Activated CD8-positive, alpha-beta memory T cell treated with anti-CD3 and anti-CD28 coated beads for 36 hours (primary cell): ENCODE data around the gene SFN. TPM values are rescaled to one million over a fixed set of nuclear protein-coding genes. Genes with fewer than 3 reads are reported as not detected.

Source experiments
- CTCF ChIA-PET: fragments of 350-600 bp; sonication (Branson Sonifier 250); formaldehyde crosslinking; loops from one replicate; lab custom pipeline; 2021; ENCODE audit warnings: antibody characterized with exemption; lab: Charles Lee
- POLR2A ChIA-PET: fragments of 350-600 bp; sonication (Branson Sonifier 250); formaldehyde crosslinking; loops from one replicate; lab custom pipeline; 2021; ENCODE audit warnings: antibody characterized with exemption; lab: Charles Lee
- total RNA-seq, 2 experiments: library from RNA; stranded (reverse); gene quantifications; one replicate each; pipeline ENCODE4 v1.2.3, GENCODE V29; 2021

SFN gene
- under 1 TPM; 0.21 to 0.27 TPM for total RNA-seq

DNA sequence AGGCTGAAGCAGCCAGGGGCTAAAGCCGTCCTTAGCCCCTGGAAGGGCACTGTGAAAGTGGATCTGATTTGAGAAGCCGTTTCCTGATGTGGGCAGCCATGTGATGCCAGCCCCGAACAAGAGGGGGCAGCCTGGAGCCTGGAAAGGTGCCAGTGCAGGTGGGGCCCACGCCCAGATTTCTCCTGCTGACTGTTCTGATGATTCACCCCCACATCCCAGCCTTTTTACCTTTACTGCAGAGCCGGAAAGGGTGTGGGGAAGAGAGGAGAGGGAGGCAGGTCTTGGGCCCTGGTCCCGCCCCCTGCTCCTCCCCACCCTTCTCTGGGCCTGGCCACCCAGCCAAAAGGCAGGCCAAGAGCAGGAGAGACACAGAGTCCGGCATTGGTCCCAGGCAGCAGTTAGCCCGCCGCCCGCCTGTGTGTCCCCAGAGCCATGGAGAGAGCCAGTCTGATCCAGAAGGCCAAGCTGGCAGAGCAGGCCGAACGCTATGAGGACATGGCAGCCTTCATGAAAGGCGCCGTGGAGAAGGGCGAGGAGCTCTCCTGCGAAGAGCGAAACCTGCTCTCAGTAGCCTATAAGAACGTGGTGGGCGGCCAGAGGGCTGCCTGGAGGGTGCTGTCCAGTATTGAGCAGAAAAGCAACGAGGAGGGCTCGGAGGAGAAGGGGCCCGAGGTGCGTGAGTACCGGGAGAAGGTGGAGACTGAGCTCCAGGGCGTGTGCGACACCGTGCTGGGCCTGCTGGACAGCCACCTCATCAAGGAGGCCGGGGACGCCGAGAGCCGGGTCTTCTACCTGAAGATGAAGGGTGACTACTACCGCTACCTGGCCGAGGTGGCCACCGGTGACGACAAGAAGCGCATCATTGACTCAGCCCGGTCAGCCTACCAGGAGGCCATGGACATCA is at the start of gene SFN:
TSS of gene SFN (plus strand) at position 369 of the 904 bp plus-strand sequence. CDS start at position 433, 64 bp downstream.
- ChIA-PET POLR2A (interaction anchor here (0.5 to 1.2 kb wide), 2 partner anchors 29 to 479 kb away, joined by 3 to 4 read pairs; no protein-coding TSS in a partner anchor), CTCF (interaction anchor here (0.5 to 3.8 kb wide), 5 partner anchors 12 to 74 kb away, joined by 3 to 16 read pairs (median 3); no protein-coding TSS in a partner anchor)

DNA sequence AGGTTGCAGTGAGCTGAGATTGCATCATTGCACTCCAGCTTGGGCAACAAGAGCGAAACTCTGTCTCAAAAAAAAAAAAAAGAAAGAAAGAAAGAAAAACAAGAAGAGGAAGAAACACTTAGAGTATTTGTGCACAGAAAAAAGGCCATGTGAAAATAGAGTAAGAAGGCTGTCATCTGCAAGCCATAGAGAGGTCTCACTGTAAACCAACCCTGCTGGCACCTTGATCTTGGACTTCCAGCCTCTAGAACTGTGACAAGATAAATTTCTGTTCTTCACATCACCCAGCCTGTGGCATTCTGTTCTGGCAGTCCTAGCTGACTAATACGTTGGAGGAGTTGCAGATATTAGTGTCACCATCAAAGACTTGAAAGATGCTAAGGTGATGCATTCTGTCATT is 48.6 kb upstream of the SFN start:
- ChIA-PET POLR2A (no interaction called here), CTCF (no interaction called here)

DNA sequence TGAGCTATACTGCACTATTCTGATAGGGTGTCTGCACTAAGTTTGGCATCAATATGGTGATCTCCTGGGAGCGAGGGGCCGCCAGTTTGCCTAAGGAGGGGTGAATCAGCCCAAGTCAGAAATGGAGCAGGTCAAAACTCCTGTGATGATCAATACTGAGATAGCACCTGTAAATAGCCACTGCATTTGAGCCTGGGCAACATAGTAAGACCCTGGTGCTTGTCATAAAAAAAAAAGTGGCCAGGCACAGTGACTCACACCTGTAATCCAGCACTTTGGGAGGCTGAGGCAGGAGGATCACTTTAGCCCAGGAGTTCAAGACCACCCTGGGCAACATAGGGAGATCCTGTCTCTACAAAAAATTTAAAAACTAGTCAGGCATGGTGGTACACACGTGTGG is 48.1 kb upstream of the SFN start:
- POLR2A ChIA-PET: no interaction called here
- CTCF ChIA-PET: interaction anchor here (1.0 kb wide), 1 partner anchor 26 kb away, joined by 3 read pairs; no protein-coding TSS in a partner anchor

GRCh38 chr1:26820784-26821269 is 42.1 kb upstream of the SFN start:
- POLR2A ChIA-PET: interaction anchor here (0.7 to 0.9 kb wide), 3 partner anchors 30 to 122 kb away, joined by 3 to 5 read pairs (median 4); no protein-coding TSS in a partner anchor
- CTCF ChIA-PET: interaction anchor here (0.9 to 2.6 kb wide), 7 partner anchors 10 to 219 kb away, joined by 3 to 14 read pairs (median 4); no protein-coding TSS in a partner anchor

GRCh38 chr1:26822737-26823395 is 40.1 kb upstream of the SFN start:
- POLR2A ChIA-PET: no interaction called here
- CTCF ChIA-PET: interaction anchor here (0.9 to 1.3 kb wide), 2 partner anchors 12 to 221 kb away, joined by 4 to 6 read pairs; no protein-coding TSS in a partner anchor

- POLR2A ChIA-PET: no interaction called here
Measured at GRCh38 chr1:26824731-26825130, 38.2 kb upstream of the SFN start.

GRCh38 chr1:26826261-26827105 is 36.5 kb upstream of the SFN start, which contains the start of gene ZDHHC18:
TSS of gene ZDHHC18 (plus strand) at chr1:26826688. CDS start at chr1:26826805, 117 bp downstream.
- POLR2A ChIA-PET: no interaction called here
- CTCF ChIA-PET: interaction anchor here (1.0 to 1.2 kb wide), 2 partner anchors 16 to 38 kb away, joined by 3 to 4 read pairs; no protein-coding TSS in a partner anchor

More at GRCh38 chr1:26824731-26825130, 38.2 kb upstream of the SFN start:
- CTCF ChIA-PET: interaction anchor here (1.2 to 1.5 kb wide), 3 partner anchors 12 to 241 kb away, joined by 3 read pairs; no protein-coding TSS in a partner anchor

- ChIA-PET CTCF (interaction anchor here (1.5 kb wide), 1 partner anchor 225 kb away, joined by 3 read pairs; no protein-coding TSS in a partner anchor), POLR2A (no interaction called here)
Measured at GRCh38 chr1:26827106-26827604, 35.8 kb upstream of the SFN start.

- POLR2A ChIA-PET: interaction anchor here (1.1 kb wide), 1 partner anchor 12 kb away, joined by 3 read pairs; no protein-coding TSS in a partner anchor
- CTCF ChIA-PET: interaction anchor here (1.2 to 3.5 kb wide), 3 partner anchors 11 to 225 kb away, joined by 3 to 14 read pairs (median 4); no protein-coding TSS in a partner anchor
Measured at GRCh38 chr1:26827663-26828062, 35.3 kb upstream of the SFN start.

DNA sequence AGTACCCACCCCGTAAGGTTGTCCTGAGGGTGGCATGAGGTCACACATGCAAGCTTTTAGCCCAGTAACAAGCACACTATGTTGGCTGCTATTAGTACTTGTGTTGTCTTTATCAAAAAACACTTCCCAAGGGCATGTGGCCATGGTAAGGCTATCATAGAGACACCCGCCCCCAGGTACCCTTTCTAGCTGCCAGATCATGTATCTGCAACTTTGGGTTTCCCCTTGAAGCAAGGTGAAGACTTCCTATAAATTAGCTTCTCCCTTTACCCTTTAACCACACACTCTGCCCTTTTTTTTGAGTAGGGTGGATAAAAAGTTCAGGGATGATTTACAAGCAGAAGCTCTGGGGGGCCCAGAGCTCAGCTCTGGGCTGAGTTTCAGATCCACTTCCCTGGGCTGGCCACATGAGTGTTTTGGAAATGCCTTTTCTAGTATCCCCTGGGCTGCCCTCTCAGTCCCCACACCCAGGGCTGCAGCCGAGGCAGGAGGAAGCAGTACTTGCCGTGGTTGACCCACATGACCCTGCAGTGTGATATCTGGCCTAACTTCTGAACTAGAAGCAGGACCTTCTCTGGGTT is 34.4 kb upstream of the SFN start:
- ChIA-PET CTCF (interaction anchor here (0.6 to 3.5 kb wide), 5 partner anchors 11 to 248 kb away, joined by 3 to 14 read pairs (median 4); no protein-coding TSS in a partner anchor), POLR2A (interaction anchor here (0.5 to 1.1 kb wide), 2 partner anchors 11 to 1433 kb away, joined by 3 to 5 read pairs; no protein-coding TSS in a partner anchor)

- POLR2A ChIA-PET: no interaction called here
- CTCF ChIA-PET: interaction anchor here (0.8 to 3.5 kb wide), 3 partner anchors 18 to 36 kb away, joined by 3 to 14 read pairs (median 5); no protein-coding TSS in a partner anchor
Measured at GRCh38 chr1:26829184-26829911, 33.6 kb upstream of the SFN start.

DNA sequence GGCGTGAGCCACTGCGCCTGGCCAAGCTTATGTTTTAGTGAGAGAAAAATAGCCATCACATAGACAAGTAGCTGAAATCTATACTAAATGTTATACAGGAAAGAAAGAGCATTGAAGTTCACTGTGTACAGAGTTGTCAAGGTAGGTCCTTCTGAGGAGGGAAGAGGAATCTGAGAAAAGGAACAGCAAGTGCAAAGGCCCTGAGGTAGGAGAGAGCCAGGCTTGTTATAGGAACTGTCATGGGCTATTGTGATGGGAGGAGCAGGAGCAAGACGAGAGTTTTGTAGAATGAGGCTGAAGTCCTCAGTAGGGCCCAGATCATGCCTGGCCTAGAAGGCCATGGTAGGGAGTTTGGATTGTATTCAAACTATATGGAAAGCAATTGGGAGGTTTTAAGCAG is 31.9 kb upstream of the SFN start:
- ChIA-PET POLR2A (no interaction called here), CTCF (interaction anchor here (0.6 to 4.1 kb wide), 5 partner anchors 10 to 454 kb away, joined by 3 to 14 read pairs (median 3); no protein-coding TSS in a partner anchor)

DNA sequence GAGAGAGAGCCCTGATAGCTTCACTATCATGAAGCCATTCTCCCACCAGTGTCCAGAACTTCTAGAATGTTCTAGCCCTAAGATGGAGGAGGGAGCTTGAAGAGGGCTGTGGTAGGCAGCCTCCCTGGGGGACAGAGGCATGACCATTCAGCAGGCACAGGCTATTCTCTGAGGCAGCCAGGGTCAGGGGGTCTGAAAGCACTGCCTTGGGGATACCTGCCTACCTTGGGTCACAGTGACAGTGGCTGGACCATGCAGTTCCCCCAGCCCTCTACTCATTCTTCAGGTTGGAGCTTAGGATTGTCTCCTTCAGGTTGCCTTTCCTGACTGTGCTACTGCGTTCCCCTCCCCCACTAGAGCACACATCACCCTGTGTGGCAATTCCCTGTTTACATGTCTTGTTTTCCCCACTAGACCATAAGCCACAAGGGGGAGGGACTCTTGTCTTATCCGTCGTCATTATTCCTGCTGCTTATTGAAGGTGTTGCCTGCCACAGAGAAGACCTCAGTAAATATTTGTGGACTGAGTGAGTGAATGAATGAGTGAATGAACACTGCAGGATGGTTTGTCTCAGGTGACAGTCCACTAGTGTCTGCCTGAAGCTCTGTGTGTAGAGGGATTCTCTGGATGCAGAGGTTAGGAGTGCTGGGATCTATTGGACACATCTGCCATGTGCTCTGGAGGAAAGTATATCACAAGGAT is 31.3 kb upstream of the SFN start:
- ChIA-PET CTCF (interaction anchor here (0.6 to 4.1 kb wide), 6 partner anchors 11 to 453 kb away, joined by 3 to 13 read pairs (median 3); no protein-coding TSS in a partner anchor), POLR2A (no interaction called here)

DNA sequence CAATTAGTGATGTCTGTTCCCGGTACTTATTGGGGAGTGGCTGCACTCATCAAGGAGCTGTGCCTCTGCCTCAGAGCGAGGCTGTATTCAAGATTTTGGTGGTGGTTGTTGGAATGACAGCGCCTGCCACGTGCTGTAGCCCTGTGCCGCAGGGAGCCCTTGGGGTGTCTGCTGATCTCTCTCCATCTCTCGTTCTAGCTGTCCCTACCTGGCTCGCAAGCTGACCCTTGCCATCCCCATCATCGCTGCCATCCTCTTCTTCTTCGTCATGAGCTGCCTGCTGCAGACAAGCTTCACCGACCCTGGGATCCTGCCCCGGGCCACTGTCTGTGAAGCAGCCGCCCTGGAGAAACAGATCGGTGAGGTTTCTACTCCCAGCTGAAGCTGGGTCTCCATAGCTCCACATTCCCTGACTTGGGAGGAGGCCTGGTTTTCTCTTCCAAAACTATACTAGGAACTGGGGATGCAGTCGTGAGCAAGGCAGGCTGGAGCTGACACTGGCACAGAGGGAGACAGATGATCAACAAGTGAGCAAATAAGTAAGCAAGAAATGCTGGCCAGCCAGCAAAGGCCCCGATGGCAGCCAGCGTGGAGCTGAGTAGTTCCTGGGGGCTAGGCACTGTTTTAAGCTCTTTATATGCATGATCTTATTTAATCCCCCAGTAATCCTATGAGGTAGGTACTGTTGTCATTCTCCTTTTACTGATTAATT is 30.5 kb upstream of the SFN start:
- POLR2A ChIA-PET: no interaction called here
- CTCF ChIA-PET: interaction anchor here (0.6 to 4.1 kb wide), 5 partner anchors 11 to 43 kb away, joined by 3 to 13 read pairs (median 5); no protein-coding TSS in a partner anchor
